ENCODE results near the gene SOWAHA.

The SOWAHA gene

GRCh38 chr5:132807163-132807838, 5.8 kb upstream of the SOWAHA start:
- no peak overlapping the region for H3K4me2 ChIP-seq (ENCODE audit: low read depth, low read length)

GRCh38 chr5:132808448-132808847, 4.7 kb upstream of the SOWAHA start:
- Histone ChIP-seq H4K20me1 (ENCODE audit: insufficient read depth, low read length) (no peaks in the 10 kb centered on the region), H3K27me3 (replicated peaks; ENCODE audit: insufficient read depth, low read length) (no peaks in the 10 kb centered on the region; the same call in 1 of the 2 replicates), H3K9ac (ENCODE audit: low read length) (no peak overlapping the region), H3K9me2 (replicated peaks; ENCODE audit: insufficient read depth, low read length) (no peaks in the 10 kb centered on the region), H3K36me3 (replicated peaks; ENCODE audit: insufficient read depth, low read length) (no peaks in the 10 kb centered on the region), H3K4me1 (ENCODE audit: low read length) (no peaks in the 10 kb centered on the region), H2AFZ (ENCODE audit: low read length) (no peak overlapping the region), H3F3A (ENCODE audit: insufficient read depth, low read length) (no peaks in the 10 kb centered on the region), H3K4me3 (ENCODE audit: low read length) (no peak overlapping the region), H3K4me2 (ENCODE audit: low read depth, low read length) (no peak overlapping the region), H3K9me3 (replicated peaks; ENCODE audit: insufficient read depth, low read length) (no peaks in the 10 kb centered on the region), H3K79me2 (ENCODE audit: low read length) (no peaks in the 10 kb centered on the region), H3K27ac (ENCODE audit: low read length) (no peak overlapping the region)
- no peak for DNase-seq
- TF ChIP-seq CTCF (IDR thresholded peaks at IDR 0.05; ENCODE audit: low read length): no peak
- no peak for TF ChIP-seq EZH2phosphoT487 (IDR thresholded peaks at IDR 0.05; ENCODE audit: low read length)
- no peak for TF ChIP-seq EZH2 (optimal IDR thresholded peaks at IDR 0.05; ENCODE audit: low read depth, low read length)

More at GRCh38 chr5:132807163-132807838, 5.8 kb upstream of the SOWAHA start:
- no peak for DNase-seq
- no peak for TF ChIP-seq EZH2phosphoT487 (IDR thresholded peaks at IDR 0.05; ENCODE audit: low read length)
- TF ChIP-seq EZH2 (optimal IDR thresholded peaks at IDR 0.05; ENCODE audit: low read depth, low read length): no peak
- TF ChIP-seq CTCF (IDR thresholded peaks at IDR 0.05; ENCODE audit: low read length): no peak
- Histone ChIP-seq H3K27me3 (replicated peaks; ENCODE audit: insufficient read depth, low read length) (no peaks in the 10 kb centered on the region), H3F3A (ENCODE audit: insufficient read depth, low read length) (no peaks in the 10 kb centered on the region), H2AFZ (ENCODE audit: low read length) (no peak overlapping the region), H3K4me1 (ENCODE audit: low read length) (no peaks in the 10 kb centered on the region), H3K36me3 (replicated peaks; ENCODE audit: insufficient read depth, low read length) (no peaks in the 10 kb centered on the region), H3K79me2 (ENCODE audit: low read length) (no peaks in the 10 kb centered on the region), H3K9ac (ENCODE audit: low read length) (no peak overlapping the region), H3K27ac (ENCODE audit: low read length) (no peak overlapping the region), H4K20me1 (ENCODE audit: insufficient read depth, low read length) (no peaks in the 10 kb centered on the region), H3K4me3 (ENCODE audit: low read length) (no peak overlapping the region), H3K9me3 (replicated peaks; ENCODE audit: insufficient read depth, low read length) (no peaks in the 10 kb centered on the region), H3K9me2 (replicated peaks; ENCODE audit: insufficient read depth, low read length) (no peaks in the 10 kb centered on the region)

- Histone ChIP-seq H3K9me2 (replicated peaks; ENCODE audit: insufficient read depth, low read length) (no peaks in the 10 kb centered on the region), H3K27ac (ENCODE audit: low read length) (no peak overlapping the region), H3K36me3 (replicated peaks; ENCODE audit: insufficient read depth, low read length) (no peaks in the 10 kb centered on the region), H3F3A (ENCODE audit: insufficient read depth, low read length) (no peaks in the 10 kb centered on the region), H3K4me3 (ENCODE audit: low read length) (no peak overlapping the region), H3K9me3 (replicated peaks; ENCODE audit: insufficient read depth, low read length) (no peaks in the 10 kb centered on the region), H3K27me3 (replicated peaks; ENCODE audit: insufficient read depth, low read length) (no peaks in the 10 kb centered on the region; the same call in 1 of the 2 replicates), H2AFZ (ENCODE audit: low read length) (no peak overlapping the region), H3K9ac (ENCODE audit: low read length) (no peak overlapping the region), H3K4me2 (ENCODE audit: low read depth, low read length) (no peak overlapping the region), H3K4me1 (ENCODE audit: low read length) (no peaks in the 10 kb centered on the region), H4K20me1 (ENCODE audit: insufficient read depth, low read length) (no peaks in the 10 kb centered on the region), H3K79me2 (ENCODE audit: low read length) (no peaks in the 10 kb centered on the region)
- TF ChIP-seq EZH2 (optimal IDR thresholded peaks at IDR 0.05; ENCODE audit: low read depth, low read length) (no peak), EZH2phosphoT487 (IDR thresholded peaks at IDR 0.05; ENCODE audit: low read length) (no peak), CTCF (IDR thresholded peaks at IDR 0.05; ENCODE audit: low read length) (no peak)
- no peak for DNase-seq
Observed at GRCh38 chr5:132808866-132809265, 4.2 kb upstream of the SOWAHA start.
